B cell (primary cell): Measurements from ENCODE around the gene ACO2.

Experiments used
- CTCF ChIP-seq: fragments of 200-600 bp; IDR thresholded peaks from one replicate; pipeline ENCODE4 v1.8.0; 2022; ENCODE audit warnings: antibody characterized with exemption, mild to moderate bottlenecking
- EZH2 ChIP-seq: IDR thresholded peaks from 2 replicates; pipeline ENCODE4 v1.6.1; 2012; ENCODE audit warnings: borderline replicate concordance, low read depth, mild to moderate bottlenecking, moderate library complexity, low read length; ENCODE audit not compliant: insufficient read depth, poor library complexity, severe bottlenecking

- no peak for TF ChIP-seq CTCF
- TF ChIP-seq EZH2 = no peak
These were observed 43.1 kb upstream of the ACO2 start for GRCh38 chr22:41425660-41426365.
